BJ (cell line): Measurements from ENCODE around the gene IFNA1. TPM values are rescaled to one million over a fixed set of nuclear protein-coding genes. Genes with fewer than 3 reads are reported as not detected.

ENCODE experiments used
- CTCF ChIA-PET: fragments of 350-600 bp; formaldehyde crosslinking; extraction: SDS; loops from one replicate; lab custom pipeline; 2021; ENCODE audit warnings: antibody characterized with exemption, inconsistent platforms; lab: Yijun Ruan, JAX
- POLR2A ChIA-PET: fragments of 300-600 bp; sonication (Branson Sonifier 250); formaldehyde crosslinking; extraction: SDS; loops from one replicate; lab custom pipeline; 2021; ENCODE audit warnings: antibody characterized with exemption; lab: Charles Lee
- DNase-seq: peaks from one replicate; pipeline ENCODE4 v3.0.0-alpha.2; 2011; ENCODE audit warnings: low read depth
- H3K27me3 ChIP-seq: 2 replicates; pipeline ENCODE4 v1.6.0; 2011; ENCODE audit warnings: low read length; ENCODE audit not compliant: control insufficient read depth, insufficient read depth
- H3K36me3 ChIP-seq: 2 replicates; pipeline ENCODE4 v1.5.1; 2011; ENCODE audit warnings: low read length; ENCODE audit not compliant: control insufficient read depth, insufficient read depth
- H3K4me3 ChIP-seq: 2 replicates; pipeline ENCODE4 v1.5.1; 2011; ENCODE audit warnings: low read depth, mild to moderate bottlenecking, control low read depth, low read length
- polyA plus RNA-seq: library from polyadenylated mRNA; depleted of rRNA; stranded (reverse); fragments of >200 nt; gene quantifications from 2 replicates; pipeline ENCODE4 v1.2.3, GENCODE V29; 2011
- TF ChIP-seq, protein P1 (sequence below): IDR thresholded peaks from 2 replicates; pipeline ENCODE4 v1.5.1; 2011; ENCODE audit warnings: low read depth, mild to moderate bottlenecking, control low read depth, inconsistent platforms, low read length, moderate library complexity; ENCODE audit not compliant: insufficient read depth

The IFNA1 gene
- polyA plus RNA-seq, 1 experiment: not detected

DNA sequence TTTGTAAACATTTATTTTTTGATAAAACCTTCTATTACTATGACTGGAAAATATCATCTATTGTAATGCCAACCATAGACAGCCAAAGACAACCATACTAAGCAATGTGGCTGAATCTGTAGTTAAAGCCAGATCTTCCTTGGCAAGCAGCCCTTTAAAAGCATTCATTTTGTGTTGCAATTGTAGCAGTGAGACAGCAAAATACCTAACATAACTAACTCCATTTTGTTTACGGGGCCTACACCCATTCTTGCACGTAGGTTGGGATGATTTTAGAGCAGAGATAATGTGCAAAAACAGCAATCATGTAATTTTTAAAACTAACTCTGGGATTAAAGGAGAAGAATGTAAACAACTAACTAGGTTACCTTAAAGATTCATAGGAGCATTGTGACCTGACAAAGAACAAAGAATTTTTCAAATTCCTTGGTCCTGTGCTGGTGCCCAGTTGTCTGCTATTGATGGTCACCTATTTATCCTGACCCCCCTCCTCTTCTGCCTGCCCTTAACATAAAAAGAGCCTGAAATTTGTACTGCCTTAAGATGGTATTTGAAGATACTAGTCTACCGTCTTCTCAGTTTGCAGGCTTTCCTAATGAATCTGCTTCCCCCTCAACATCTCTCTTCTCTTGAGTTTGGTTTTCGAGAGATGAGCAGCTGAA lies 10.6 kb downstream of the IFNA1 start:
- CTCF ChIA-PET: no interaction called here
- no peaks in the 10 kb centered on the region; the same call in 1 of the 2 replicates for H3K36me3 ChIP-seq
- DNase-seq: peak; percentile 17
- POLR2A ChIA-PET: no interaction called here
- H3K4me3 ChIP-seq: no peak overlapping the region
- TF ChIP-seq, protein P1, sequence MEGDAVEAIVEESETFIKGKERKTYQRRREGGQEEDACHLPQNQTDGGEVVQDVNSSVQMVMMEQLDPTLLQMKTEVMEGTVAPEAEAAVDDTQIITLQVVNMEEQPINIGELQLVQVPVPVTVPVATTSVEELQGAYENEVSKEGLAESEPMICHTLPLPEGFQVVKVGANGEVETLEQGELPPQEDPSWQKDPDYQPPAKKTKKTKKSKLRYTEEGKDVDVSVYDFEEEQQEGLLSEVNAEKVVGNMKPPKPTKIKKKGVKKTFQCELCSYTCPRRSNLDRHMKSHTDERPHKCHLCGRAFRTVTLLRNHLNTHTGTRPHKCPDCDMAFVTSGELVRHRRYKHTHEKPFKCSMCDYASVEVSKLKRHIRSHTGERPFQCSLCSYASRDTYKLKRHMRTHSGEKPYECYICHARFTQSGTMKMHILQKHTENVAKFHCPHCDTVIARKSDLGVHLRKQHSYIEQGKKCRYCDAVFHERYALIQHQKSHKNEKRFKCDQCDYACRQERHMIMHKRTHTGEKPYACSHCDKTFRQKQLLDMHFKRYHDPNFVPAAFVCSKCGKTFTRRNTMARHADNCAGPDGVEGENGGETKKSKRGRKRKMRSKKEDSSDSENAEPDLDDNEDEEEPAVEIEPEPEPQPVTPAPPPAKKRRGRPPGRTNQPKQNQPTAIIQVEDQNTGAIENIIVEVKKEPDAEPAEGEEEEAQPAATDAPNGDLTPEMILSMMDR: no peak
- no peaks in the 10 kb centered on the region for H3K27me3 ChIP-seq

DNA sequence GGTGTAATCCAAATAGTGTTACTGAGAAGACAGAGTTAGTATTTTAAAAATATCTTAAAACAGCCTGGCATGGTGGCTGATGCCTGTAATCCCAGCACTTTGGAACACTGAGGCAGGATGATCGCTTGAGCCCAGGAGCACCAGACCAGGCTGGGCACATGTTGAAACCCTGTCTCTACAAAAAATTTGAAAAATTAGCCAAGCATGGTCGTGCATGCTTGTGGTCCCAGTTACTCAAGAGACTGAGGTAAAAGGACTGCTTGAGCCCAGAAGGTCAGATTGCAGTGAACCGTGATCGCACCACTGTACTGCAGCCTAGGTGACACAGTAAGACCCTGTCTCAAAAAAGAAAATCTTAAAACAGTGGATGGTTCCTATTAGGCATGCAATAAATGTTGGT lies 12.4 kb downstream of the IFNA1 start:
- DNase-seq: no peak
- Histone ChIP-seq H3K27me3 (no peaks in the 10 kb centered on the region), H3K4me3 (no peak overlapping the region), H3K36me3 (no peaks in the 10 kb centered on the region; the same call in 1 of the 2 replicates)
- TF ChIP-seq, protein P1: no peak
- POLR2A ChIA-PET: no interaction called here
- CTCF ChIA-PET: interaction anchor here (4.0 kb wide), 1 partner anchor 18 kb away, joined by 53 read pairs; no protein-coding TSS in a partner anchor

DNA sequence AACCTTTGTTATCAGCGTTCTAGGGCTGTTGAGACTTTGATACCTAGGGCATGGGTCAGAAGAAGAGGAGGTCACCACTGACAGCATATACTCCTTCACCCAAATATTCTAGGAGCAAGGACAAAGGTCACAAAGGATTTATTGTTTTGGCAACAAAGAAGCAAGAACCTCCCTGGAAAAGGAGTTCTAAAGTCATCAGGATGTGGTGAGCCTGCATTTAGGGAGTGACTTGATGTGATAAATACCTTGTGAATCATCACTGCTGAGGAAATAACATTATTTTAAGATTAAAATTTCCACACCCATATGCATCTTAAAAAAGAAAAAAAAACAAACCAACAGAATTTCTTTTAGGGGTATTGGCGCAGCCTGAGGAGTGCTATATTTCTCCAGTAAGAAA lies 13.9 kb downstream of the IFNA1 start:
- no peak overlapping the region for H3K4me3 ChIP-seq
- no peaks in the 10 kb centered on the region for H3K27me3 ChIP-seq
- ChIA-PET CTCF (interaction anchor here (1.3 to 4.0 kb wide), 5 partner anchors 20 to 335 kb away, joined by 6 to 53 read pairs (median 8); no protein-coding TSS in a partner anchor), POLR2A (no interaction called here)
- no peaks in the 10 kb centered on the region; the same call in 1 of the 2 replicates for H3K36me3 ChIP-seq
- DNase-seq: peak; percentile 20
- TF ChIP-seq, protein P1: no peak

GRCh38 chr9:21455320-21455719 lies 15.1 kb downstream of the IFNA1 start:
- ChIA-PET CTCF (interaction anchor here (0.6 to 4.0 kb wide), 18 partner anchors 8 to 334 kb away, joined by 3 to 53 read pairs (median 4); no protein-coding TSS in a partner anchor), POLR2A (no interaction called here)

GRCh38 chr9:21461377-21461776 lies 21.1 kb downstream of the IFNA1 start:
- Histone ChIP-seq H3K36me3 (peaks cover 3% of the 10 kb centered on the region), H3K27me3 (no peaks in the 10 kb centered on the region), H3K4me3 (no peak overlapping the region)
- ChIA-PET POLR2A (no interaction called here), CTCF (interaction anchor here (0.7 to 1.0 kb wide), 4 partner anchors 27 to 329 kb away, joined by 3 to 5 read pairs (median 3); no protein-coding TSS in a partner anchor)
- TF ChIP-seq, protein P1: no peak
- no peak for DNase-seq

More at GRCh38 chr9:21455320-21455719, 15.1 kb downstream of the IFNA1 start:
- H3K4me3 ChIP-seq: no peak overlapping the region
- DNase-seq: no peak
- TF ChIP-seq, protein P1: peak; percentile 77
- H3K27me3 ChIP-seq: no peaks in the 10 kb centered on the region
- H3K36me3 ChIP-seq: no peaks in the 10 kb centered on the region; the same call in 1 of the 2 replicates
